ENCODE data around the gene XG.

GRCh38 chrX:2741386-2741785 is 10.5 kb upstream of the XG start:
- TF ChIP-seq POLR2A (IDR thresholded peaks at IDR 0.05; ENCODE audit: low read depth, low read length): no peak
- TF ChIP-seq TAF1 (IDR thresholded peaks at IDR 0.05; ENCODE audit: borderline replicate concordance, low read depth, low read length): no peak
- no peak for TF ChIP-seq POLR2AphosphoS5 (IDR thresholded peaks at IDR 0.05; ENCODE audit: low read depth, low read length)
